OCI-LY7 (cell line): ENCODE results near the gene TPH1.

Experiments used
- EZH2phosphoT487 ChIP-seq: fragments of 200-600 bp; sonication (generic); IDR thresholded peaks from 2 replicates; pipeline ENCODE4 v1.6.1; 2018; ENCODE audit warnings: low read depth, borderline replicate concordance, mild to moderate bottlenecking, mixed run types, antibody characterized with exemption, low read length, moderate library complexity, mixed read lengths
- TF ChIP-seq, protein P1 (sequence below): fragments of 200-600 bp; sonication (generic); conservative IDR thresholded peaks from 2 replicates; pipeline ENCODE4 v1.5.1; 2014; ENCODE audit warnings: mild to moderate bottlenecking, antibody characterized with exemption, low read length, moderate library complexity, mixed read lengths

- TF ChIP-seq, protein P1, sequence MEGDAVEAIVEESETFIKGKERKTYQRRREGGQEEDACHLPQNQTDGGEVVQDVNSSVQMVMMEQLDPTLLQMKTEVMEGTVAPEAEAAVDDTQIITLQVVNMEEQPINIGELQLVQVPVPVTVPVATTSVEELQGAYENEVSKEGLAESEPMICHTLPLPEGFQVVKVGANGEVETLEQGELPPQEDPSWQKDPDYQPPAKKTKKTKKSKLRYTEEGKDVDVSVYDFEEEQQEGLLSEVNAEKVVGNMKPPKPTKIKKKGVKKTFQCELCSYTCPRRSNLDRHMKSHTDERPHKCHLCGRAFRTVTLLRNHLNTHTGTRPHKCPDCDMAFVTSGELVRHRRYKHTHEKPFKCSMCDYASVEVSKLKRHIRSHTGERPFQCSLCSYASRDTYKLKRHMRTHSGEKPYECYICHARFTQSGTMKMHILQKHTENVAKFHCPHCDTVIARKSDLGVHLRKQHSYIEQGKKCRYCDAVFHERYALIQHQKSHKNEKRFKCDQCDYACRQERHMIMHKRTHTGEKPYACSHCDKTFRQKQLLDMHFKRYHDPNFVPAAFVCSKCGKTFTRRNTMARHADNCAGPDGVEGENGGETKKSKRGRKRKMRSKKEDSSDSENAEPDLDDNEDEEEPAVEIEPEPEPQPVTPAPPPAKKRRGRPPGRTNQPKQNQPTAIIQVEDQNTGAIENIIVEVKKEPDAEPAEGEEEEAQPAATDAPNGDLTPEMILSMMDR: no peak
- no peak for TF ChIP-seq EZH2phosphoT487
These were observed 31.2 kb downstream of the TPH1 start for GRCh38 chr11:18014876-18015275.
